Keratinocyte (primary cell): ENCODE results near the gene MAD1L1. TPM values are rescaled to one million over a fixed set of nuclear protein-coding genes. Genes with fewer than 3 reads are reported as not detected.

Experiments used
- DNase-seq: peaks from one replicate; pipeline ENCODE4 v3.0.0-alpha.2; 2011; ENCODE audit warnings: low read depth, missing footprints, low spot score
- FAIRE-seq: peaks from 2 replicates; lab custom pipeline; 2011; peaks lifted over from hg19 to GRCh38; lab: Jason Lieb, UNC
- H2AFZ ChIP-seq: 2 replicates; pipeline ENCODE4 v1.6.0; 2012; ENCODE audit warnings: low read length, control low read depth, inconsistent platforms; ENCODE audit not compliant: control insufficient read depth
- H3K27ac ChIP-seq: 2 replicates; pipeline ENCODE4 v1.5.1; 2011; ENCODE audit warnings: low read length; ENCODE audit not compliant: control insufficient read depth, insufficient read depth
- H3K27me3 ChIP-seq: 3 replicates; pipeline ENCODE4 v1.6.0; 2011; ENCODE audit warnings: low read length; ENCODE audit not compliant: control insufficient read depth, insufficient read depth; ENCODE audit errors: extremely low read depth
- H3K36me3 ChIP-seq, 2 experiments: 2 replicates in 1 of 2; 3 replicates in 1 of 2; pipeline ENCODE4 v1.5.1; 2011; ENCODE audit warnings: low read length in 2 of 2, mild to moderate bottlenecking in 1 of 2; ENCODE audit not compliant: control insufficient read depth in 2 of 2, insufficient read depth in 2 of 2; ENCODE audit errors: extremely low read depth in 1 of 2
- H3K4me1 ChIP-seq: 3 replicates; pipeline ENCODE4 v1.5.1; 2011; ENCODE audit warnings: low read length; ENCODE audit not compliant: control insufficient read depth, insufficient read depth; ENCODE audit errors: extremely low read depth
- H3K4me2 ChIP-seq: 3 replicates; pipeline ENCODE4 v1.6.0; 2011; ENCODE audit warnings: low read depth, low read length; ENCODE audit not compliant: control insufficient read depth, insufficient read depth; ENCODE audit errors: extremely low read depth
- H3K4me3 ChIP-seq, 3 experiments: fragments of 200-600 bp in 1 of 3; sonication (generic) in 1 of 3; 2 replicates in 2 of 3; 3 replicates in 1 of 3; pipeline ENCODE4 v1.5.1; 2011 to 2016; ENCODE audit warnings: low read length in 3 of 3, mild to moderate bottlenecking in 3 of 3, control low read depth in 2 of 3, inconsistent platforms in 1 of 3, low read depth in 1 of 3, mixed read lengths in 1 of 3, mixed run types in 1 of 3, moderate library complexity in 1 of 3; ENCODE audit not compliant: control insufficient read depth in 2 of 3, insufficient read depth in 2 of 3; ENCODE audit errors: extremely low read depth in 1 of 3
- H3K79me2 ChIP-seq: 2 replicates; pipeline ENCODE4 v1.6.0; 2012; ENCODE audit warnings: low read length; ENCODE audit not compliant: control insufficient read depth, insufficient read depth
- H3K9ac ChIP-seq: 3 replicates; pipeline ENCODE4 v1.6.0; 2011; ENCODE audit warnings: low read length; ENCODE audit not compliant: control insufficient read depth, insufficient read depth; ENCODE audit errors: extremely low read depth
- H3K9me1 ChIP-seq: 3 replicates; pipeline ENCODE4 v1.6.0; 2011; ENCODE audit warnings: low read length; ENCODE audit not compliant: control insufficient read depth, insufficient read depth; ENCODE audit errors: extremely low read depth
- H3K9me3 ChIP-seq: 2 replicates; pipeline ENCODE4 v1.5.1; 2012; ENCODE audit warnings: low read depth, low read length; ENCODE audit not compliant: control insufficient read depth
- H4K20me1 ChIP-seq: 3 replicates; pipeline ENCODE4 v1.6.0; 2011; ENCODE audit warnings: low read length; ENCODE audit not compliant: control insufficient read depth, insufficient read depth; ENCODE audit errors: extremely low read depth
- CTCF ChIP-seq, 3 experiments: IDR thresholded peaks in 1 of 3; conservative IDR thresholded peaks in 1 of 3; optimal IDR thresholded peaks in 1 of 3; 2 replicates in 2 of 3; 3 replicates in 1 of 3; pipeline versions ENCODE3 to v1.5.1; 2011; ENCODE audit warnings: low read length in 3 of 3, mild to moderate bottlenecking in 3 of 3, moderate library complexity in 2 of 3, control low read depth in 1 of 3, inconsistent platforms in 1 of 3; ENCODE audit not compliant: insufficient read depth in 2 of 3; ENCODE audit errors: extremely low read depth in 1 of 3
- EZH2 ChIP-seq: IDR thresholded peaks from one replicate; pipeline ENCODE4 v1.6.1; 2012; ENCODE audit warnings: inconsistent platforms, mild to moderate bottlenecking, low read length, moderate library complexity
- dilution Hi-C: fragments of 300-500 bp; cut with MboI; formaldehyde crosslinking; loops from one replicate; pipeline ENCODE4 v1.7.0; 2020; ENCODE audit warnings: low sequenced_read_pairs; ENCODE audit not compliant: extremely low pct_ligation_motif_present
- polyA plus RNA-seq, 5 experiments: library from polyadenylated mRNA; depleted of rRNA in 3 of 5; stranded (reverse) in 3 of 5; stranded (forward) in 1 of 5; unstranded in 1 of 5; fragments of >200 nt; gene quantifications; 1 replicate in 1 of 5; 2 replicates in 3 of 5; 3 replicates in 1 of 5; pipeline versions ENCODE4 v1.2.1 to v1.2.3, GENCODE V29; 2011 to 2012; ENCODE audit warnings: missing spikeins in 2 of 5, low read depth in 1 of 5, low replicate concordance in 1 of 5

MAD1L1 gene
- polyA plus RNA-seq, 1 donor (not counting 4 experiments of a cell fraction or from before 2014, with no cell fraction given), result 18.0 TPM

GRCh38 chr7:1985936-1986335 lies 246.8 kb downstream of the MAD1L1 start:
- no peak for FAIRE-seq
- Histone ChIP-seq H3K4me1 (peaks cover 1% of the 10 kb centered on the region), H3K36me3 (no peaks in the 10 kb centered on the region), H3K27ac (no peak overlapping the region), H3K9me1 (no peaks in the 10 kb centered on the region), H3K79me2 (no peaks in the 10 kb centered on the region), H3K4me3 (no peak overlapping the region), H3K9ac (no peak overlapping the region), H4K20me1 (no peaks in the 10 kb centered on the region), H3K9me3 (no peaks in the 10 kb centered on the region), H2AFZ (no peak overlapping the region), H3K27me3 (no peaks in the 10 kb centered on the region), H3K4me2 (no peak overlapping the region)
- dilution Hi-C loops, result no loop called here
- no peak for DNase-seq
- TF ChIP-seq EZH2, result no peak
- TF ChIP-seq CTCF (optimal IDR thresholded peaks at IDR 0.05 in 1 of 3, IDR thresholded peaks at IDR 0.05 in 1 of 3, conservative IDR thresholded peaks at IDR 0.05 in 1 of 3; ENCODE audit: extremely low read depth in 1 of 3, insufficient read depth in 2 of 3, low read length in 3 of 3), result no peak

GRCh38 chr7:1985042-1985441 lies 247.7 kb downstream of the MAD1L1 start:
- H3K27ac ChIP-seq, result no peak overlapping the region
- H3K9me1 ChIP-seq, result no peaks in the 10 kb centered on the region
- peaks cover 10% of the 10 kb centered on the region for H3K4me1 ChIP-seq
- H3K9me3 ChIP-seq, result no peaks in the 10 kb centered on the region
- no peak overlapping the region for H3K4me2 ChIP-seq
- no peaks in the 10 kb centered on the region for H4K20me1 ChIP-seq
- H3K36me3 ChIP-seq, result no peaks in the 10 kb centered on the region
- no peaks in the 10 kb centered on the region for H3K79me2 ChIP-seq
- FAIRE-seq, result no peak
- H3K4me3 ChIP-seq, result no peak overlapping the region
- H3K27me3 ChIP-seq, result no peaks in the 10 kb centered on the region
- TF ChIP-seq CTCF (optimal IDR thresholded peaks at IDR 0.05 in 1 of 3, IDR thresholded peaks at IDR 0.05 in 1 of 3, conservative IDR thresholded peaks at IDR 0.05 in 1 of 3; ENCODE audit: extremely low read depth in 1 of 3, insufficient read depth in 2 of 3, low read length in 3 of 3), result no peak
- TF ChIP-seq EZH2, result no peak
- DNase-seq, result no peak
- H2AFZ ChIP-seq, result no peak overlapping the region
- no peak overlapping the region for H3K9ac ChIP-seq
- dilution Hi-C loops, result no loop called here
